ENCODE data around the gene NOL8.

Gene NOL8

DNA sequence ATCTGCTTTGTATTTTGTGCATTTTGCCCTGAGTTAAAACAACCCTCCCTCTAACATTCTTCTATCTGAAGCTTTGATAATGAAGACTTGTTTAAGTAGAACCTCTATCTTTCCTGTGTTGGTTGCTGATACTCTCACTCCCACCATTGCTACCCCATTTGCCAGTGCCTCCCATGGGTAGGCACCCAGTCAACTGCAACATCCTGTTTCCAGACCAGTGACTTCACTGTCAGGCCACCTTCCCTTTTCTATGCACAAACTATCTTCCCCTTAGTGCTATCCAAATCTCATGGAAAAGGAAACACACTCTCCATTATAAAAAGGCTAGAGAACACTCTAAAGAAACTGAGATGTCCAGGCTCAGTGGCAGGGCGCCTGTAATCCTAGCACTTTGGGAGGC lies 26.0 kb downstream of the NOL8 start:
- DNase-seq (ENCODE audit: low spot score), result no peak
- TF ChIP-seq CTCF (IDR thresholded peaks at IDR 0.05; ENCODE audit: extremely low read depth, insufficient read depth, missing control alignments), result no peak
- in situ Hi-C loops (cut with MboI; ENCODE audit: low pct_unique_long_range_greater_than_20kb, low sequenced_read_pairs, unreplicated experiment), result no loop called here

GRCh38 chr9:92298036-92298435 lies 27.1 kb downstream of the NOL8 start:
- in situ Hi-C loops (cut with MboI; ENCODE audit: low pct_unique_long_range_greater_than_20kb, low sequenced_read_pairs, unreplicated experiment), result no loop called here
- TF ChIP-seq CTCF (IDR thresholded peaks at IDR 0.05; ENCODE audit: extremely low read depth, insufficient read depth, missing control alignments), result no peak
- no peak for DNase-seq (ENCODE audit: low spot score)

- no peak for TF ChIP-seq CTCF (IDR thresholded peaks at IDR 0.05; ENCODE audit: extremely low read depth, insufficient read depth, missing control alignments)
- no peak for DNase-seq (ENCODE audit: low spot score)
- in situ Hi-C loops (cut with MboI; ENCODE audit: low pct_unique_long_range_greater_than_20kb, low sequenced_read_pairs, unreplicated experiment), result no loop called here
Observed at GRCh38 chr9:92297611-92298010, 27.5 kb downstream of the NOL8 start.

- DNase-seq (ENCODE audit: low spot score), result no peak
- no peak for TF ChIP-seq CTCF (IDR thresholded peaks at IDR 0.05; ENCODE audit: extremely low read depth, insufficient read depth, missing control alignments)
- in situ Hi-C loops (cut with MboI; ENCODE audit: low pct_unique_long_range_greater_than_20kb, low sequenced_read_pairs, unreplicated experiment), result no loop called here
Observed at GRCh38 chr9:92295827-92296258, 29.3 kb downstream of the NOL8 start.

- TF ChIP-seq CTCF (IDR thresholded peaks at IDR 0.05; ENCODE audit: extremely low read depth, insufficient read depth, missing control alignments), result no peak
- in situ Hi-C loops (cut with MboI; ENCODE audit: low pct_unique_long_range_greater_than_20kb, low sequenced_read_pairs, unreplicated experiment), result no loop called here
- DNase-seq (ENCODE audit: low spot score), result no peak
Observed at GRCh38 chr9:92295240-92295790, 29.8 kb downstream of the NOL8 start.

GRCh38 chr9:92294297-92294676 lies 30.9 kb downstream of the NOL8 start:
- no peak for DNase-seq (ENCODE audit: low spot score)
- in situ Hi-C loops (cut with MboI; ENCODE audit: low pct_unique_long_range_greater_than_20kb, low sequenced_read_pairs, unreplicated experiment), result no loop called here

More at GRCh38 chr9:92294297-92294676, 30.9 kb downstream of the NOL8 start:
- no peak for TF ChIP-seq CTCF (IDR thresholded peaks at IDR 0.05; ENCODE audit: extremely low read depth, insufficient read depth, missing control alignments)

All from GM13977 (cell line).